IMR-90 (cell line): ENCODE results near the gene MYBL2. TPM values are rescaled to one million over a fixed set of nuclear protein-coding genes. Genes with fewer than 3 reads are reported as not detected.
A peak's percentile ranks its signal among the peaks of the same experiment; 100 is the strongest.

Experiments used
- ATAC-seq: fragments of 200-7000 bp; cut with Tn5 transposase; 2 replicates; pipeline ENCODE4 v1.9.1; 2020; ENCODE audit warnings: low read depth, mild to moderate bottlenecking, moderate library complexity
- BruUV-seq: library from RNA; stranded (reverse); fragments of 400-500 nt; replicated peaks from 2 replicates; lab custom pipeline; 2021; lab: Mats Ljungman, UMichigan
- CTCF ChIA-PET: fragments of 300-600 bp; formaldehyde crosslinking; extraction: SDS; loops from one replicate; lab custom pipeline; 2021; ENCODE audit warnings: antibody characterized with exemption; lab: Yijun Ruan, JAX
- POLR2A ChIA-PET: fragments of 300-600 bp; sonication (Branson Sonifier 250); formaldehyde crosslinking; loops from one replicate; lab custom pipeline; 2022; ENCODE audit warnings: antibody characterized with exemption; ENCODE audit not compliant: unreplicated experiment; lab: Charles Lee
- DNase-seq: peaks from one replicate; pipeline ENCODE4 v3.0.0; 2013
- H2AFZ ChIP-seq: replicated peaks from 2 replicates; pipeline ENCODE3; 2013; ENCODE audit warnings: low read length, mild to moderate bottlenecking; ENCODE audit not compliant: poor library complexity
- H2AK5ac ChIP-seq: 2 replicates; pipeline ENCODE4 v1.6.1; 2013; ENCODE audit warnings: low read depth, low read length, inconsistent platforms
- H2AK9ac ChIP-seq: replicated peaks from 2 replicates; pipeline ENCODE3; 2013; ENCODE audit warnings: mild to moderate bottlenecking, low read depth, low read length, moderate library complexity; ENCODE audit not compliant: poor library complexity
- H2BK120ac ChIP-seq: 2 replicates; pipeline ENCODE4 v1.6.1; 2013; ENCODE audit warnings: low read depth, low read length, inconsistent platforms
- H2BK15ac ChIP-seq: 3 replicates; pipeline ENCODE4 v1.6.1; 2013; ENCODE audit warnings: low read depth, low read length, inconsistent platforms
- H2BK20ac ChIP-seq: 2 replicates; pipeline ENCODE4 v1.6.1; 2013; ENCODE audit warnings: low read depth, mild to moderate bottlenecking, inconsistent platforms, low read length, moderate library complexity
- H2BK5ac ChIP-seq: 2 replicates; pipeline ENCODE4 v1.6.1; 2013; ENCODE audit warnings: mild to moderate bottlenecking, low read depth, low read length, inconsistent platforms; ENCODE audit not compliant: poor library complexity, severe bottlenecking
- H3K14ac ChIP-seq: replicated peaks from 2 replicates; pipeline ENCODE4 v1.6.1; 2013; ENCODE audit warnings: low read depth, low read length, inconsistent platforms
- H3K18ac ChIP-seq: 2 replicates; pipeline ENCODE4 v1.6.1; 2013; ENCODE audit warnings: low read depth, low read length, control low read depth
- H3K23ac ChIP-seq: 2 replicates; pipeline ENCODE4 v1.6.1; 2013; ENCODE audit warnings: low read depth, low read length, inconsistent platforms
- H3K27ac ChIP-seq: 2 replicates; pipeline ENCODE4 v1.5.1; 2013; ENCODE audit warnings: mild to moderate bottlenecking, control low read depth, low read length; ENCODE audit not compliant: insufficient read depth
- H3K27me3 ChIP-seq: 2 replicates; pipeline ENCODE4 v1.6.1; 2013; ENCODE audit warnings: low read length; ENCODE audit not compliant: control insufficient read depth, insufficient read depth
- H3K36me3 ChIP-seq: 2 replicates; pipeline ENCODE4 v1.6.1; 2013; ENCODE audit warnings: low read length, mixed read lengths; ENCODE audit not compliant: control insufficient read depth, insufficient read depth
- H3K4ac ChIP-seq: 2 replicates; pipeline ENCODE4 v1.6.1; 2013; ENCODE audit warnings: low read depth, low read length, inconsistent platforms
- H3K4me1 ChIP-seq: 2 replicates; pipeline ENCODE4 v1.6.1; 2013; ENCODE audit warnings: low read length, mixed read lengths; ENCODE audit not compliant: control insufficient read depth, insufficient read depth
- H3K4me2 ChIP-seq: 2 replicates; pipeline ENCODE4 v1.6.1; 2013; ENCODE audit warnings: low read depth, mild to moderate bottlenecking, control low read depth, low read length, moderate library complexity
- H3K4me3 ChIP-seq: 2 replicates; pipeline ENCODE4 v1.5.1; 2013; ENCODE audit warnings: low read depth, mild to moderate bottlenecking, control low read depth, low read length, moderate library complexity; ENCODE audit not compliant: insufficient read depth
- H3K56ac ChIP-seq: 2 replicates; pipeline ENCODE4 v1.6.1; 2013; ENCODE audit warnings: low read length, inconsistent platforms; ENCODE audit not compliant: insufficient read depth; ENCODE audit errors: extremely low read depth
- H3K79me1 ChIP-seq, 2 experiments: 2 replicates each; pipeline ENCODE4 v1.6.1; 2013; ENCODE audit warnings: low read length in 2 of 2, inconsistent platforms in 1 of 2, low read depth in 1 of 2
- H3K9ac ChIP-seq: 2 replicates; pipeline ENCODE4 v1.6.1; 2013; ENCODE audit warnings: low read depth, low read length, control low read depth
- H3K9me1 ChIP-seq: 2 replicates; pipeline ENCODE4 v1.6.1; 2013; ENCODE audit warnings: low read length, inconsistent platforms; ENCODE audit not compliant: insufficient read depth
- H3K9me3 ChIP-seq: 2 replicates; pipeline ENCODE4 v1.6.1; 2013; ENCODE audit warnings: low read length; ENCODE audit not compliant: control insufficient read depth, insufficient read depth
- H4K20me1 ChIP-seq: 2 replicates; pipeline ENCODE4 v1.6.1; 2013; ENCODE audit warnings: low read length, inconsistent platforms; ENCODE audit not compliant: insufficient read depth
- H4K5ac ChIP-seq: 2 replicates; pipeline ENCODE4 v1.6.1; 2013; ENCODE audit warnings: mild to moderate bottlenecking, low read depth, low read length, control low read depth
- H4K8ac ChIP-seq, 2 experiments: 2 replicates each; pipeline ENCODE4 v1.6.1; 2013; ENCODE audit warnings: low read depth in 2 of 2, low read length in 2 of 2, control low read depth in 1 of 2, inconsistent platforms in 1 of 2
- H4K91ac ChIP-seq: 2 replicates; pipeline ENCODE4 v1.6.1; 2013; ENCODE audit warnings: low read depth, low read length, inconsistent platforms; ENCODE audit not compliant: insufficient read depth
- BHLHE40 ChIP-seq: fragments of 150-350 bp; IDR thresholded peaks from 2 replicates; pipeline ENCODE4 v1.6.1; 2016; ENCODE audit warnings: mild to moderate bottlenecking, low read depth, low read length
- CEBPB ChIP-seq: IDR thresholded peaks from 2 replicates; pipeline ENCODE4 v1.6.1; 2012; ENCODE audit warnings: low read depth, low read length, improper control_type of control experiment
- CHD1 ChIP-seq: IDR thresholded peaks from 2 replicates; pipeline ENCODE4 v1.6.1; 2012; ENCODE audit warnings: low read depth, low read length, improper control_type of control experiment
- CTCF ChIP-seq: conservative IDR thresholded peaks from 2 replicates; pipeline ENCODE4 v1.5.1; 2012; ENCODE audit warnings: mild to moderate bottlenecking, low read depth, low read length, improper control_type of control experiment
- ELK1 ChIP-seq: fragments of 150-350 bp; IDR thresholded peaks from 2 replicates; pipeline ENCODE4 v1.6.1; 2016; ENCODE audit warnings: low read depth, mild to moderate bottlenecking, low read length, moderate library complexity, borderline replicate concordance
- FOS ChIP-seq: fragments of 150-350 bp; IDR thresholded peaks from 2 replicates; pipeline ENCODE4 v1.6.1; 2016; ENCODE audit warnings: low read depth, low read length
- RAD21 ChIP-seq: IDR thresholded peaks from 2 replicates; pipeline ENCODE4 v1.6.1; 2012; ENCODE audit warnings: low read length, improper control_type of control experiment
- RCOR1 ChIP-seq: IDR thresholded peaks from 2 replicates; pipeline ENCODE4 v1.6.1; 2012; ENCODE audit warnings: mild to moderate bottlenecking, low read length, improper control_type of control experiment; ENCODE audit not compliant: insufficient replicate concordance
- WGBS, 2 experiments: methylation state at CpG; one replicate each; pipeline versions ENCODE4 v1.1.5 to v1.1.7; 2013; ENCODE audit warnings: missing lambda C conversion rate in 2 of 2; ENCODE audit not compliant: insufficient read length in 1 of 2; ENCODE audit errors: extremely low coverage in 2 of 2; 5-methylcytosine and 5-hydroxymethylcytosine counted together
- dilution Hi-C: fragments of 300-500 bp; cut with HindIII; formaldehyde crosslinking; loops from one replicate; pipeline ENCODE4 v1.14.3; 2018; ENCODE audit warnings: low sequenced_read_pairs; ENCODE audit not compliant: unreplicated experiment
- in situ Hi-C: fragments of 300-500 bp; cut with MboI; formaldehyde crosslinking; loops from 3 replicates; pipeline ENCODE4 v1.14.3; 2019; ENCODE audit warnings: low sequenced_read_pairs, inconsistent platforms, mixed read lengths
- intact Hi-C: fragments of 100-400 bp; cut with micrococcal nuclease; formaldehyde crosslinking; loops from 2 replicates; pipeline ENCODE4 v1.10.0; 2022
- polyA plus RNA-seq, 3 experiments: library from polyadenylated mRNA; depleted of rRNA; stranded (reverse); fragments of >200 nt; gene quantifications; 2 replicates each; pipeline ENCODE4 v1.2.3, GENCODE V29; 2012; ENCODE audit warnings: low replicate concordance in 1 of 3
- total RNA-seq: library from RNA; depleted of rRNA; stranded (reverse); fragments of >200 nt; gene quantifications from 2 replicates; pipeline ENCODE4 v1.2.3, GENCODE V29; 2012

The MYBL2 gene
- total and polyA plus RNA-seq, 2 of the 4 experiments (the other 2 are of a cell fraction), result 12.4 to 23.1 TPM

GRCh38 chr20:43725666-43726065 lies 58.8 kb downstream of the MYBL2 start:
- TF ChIP-seq CEBPB (peak; percentile 71), BHLHE40 (no peak), CHD1 (no peak), ELK1 (no peak), FOS (no peak), CTCF (no peak), RCOR1 (no peak), RAD21 (no peak)
- no peak overlapping the region for H3K4me3 ChIP-seq
- peak overlapping the region; percentile 35; the same call in 1 of the 2 replicates for H3K4me2 ChIP-seq
- H2BK15ac ChIP-seq, result no peak overlapping the region
- no peak overlapping the region for H3K14ac ChIP-seq
- ATAC-seq (peak; percentile 27), DNase-seq (peak; percentile 51)
- no peaks in the 10 kb centered on the region for H3K9me1 ChIP-seq
- no peak overlapping the region for H2BK20ac ChIP-seq
- BruUV-seq, result no TSS peak
- H4K5ac ChIP-seq, result no peak overlapping the region
- H3K79me1 ChIP-seq, result no peaks in the 10 kb centered on the region
- no peaks in the 10 kb centered on the region for H3K36me3 ChIP-seq
- CTCF ChIA-PET, result interaction anchor here (0.6 to 1.4 kb wide), 2 partner anchors 34 to 321 kb away, joined by 3 to 5 read pairs; no protein-coding TSS in a partner anchor
- H3K9ac ChIP-seq, result no peak overlapping the region
- H3K9me3 ChIP-seq, result no peaks in the 10 kb centered on the region
- in situ Hi-C loops (no loop called here), intact Hi-C loops (no loop called here), dilution Hi-C loops (no loop called here)
- H3K56ac ChIP-seq, result no peak overlapping the region
- no peak overlapping the region for H4K91ac ChIP-seq
- peaks cover 14% of the 10 kb centered on the region for H3K4me1 ChIP-seq
- H4K8ac ChIP-seq, result no peak overlapping the region
- H2BK5ac ChIP-seq, result no peak overlapping the region
- no peak overlapping the region for H2BK120ac ChIP-seq
- no peak overlapping the region for H3K23ac ChIP-seq
- no peak overlapping the region for H2AK9ac ChIP-seq
- H3K4ac ChIP-seq, result no peak overlapping the region
- no peaks in the 10 kb centered on the region for H4K20me1 ChIP-seq
- no peak overlapping the region for H3K18ac ChIP-seq
- no peak overlapping the region for H2AFZ ChIP-seq
- POLR2A ChIA-PET, result no interaction called here
- H2AK5ac ChIP-seq, result no peak overlapping the region
- H3K27ac ChIP-seq, result peak overlapping the region; percentile 19; the same call in 1 of the 2 replicates
- H3K27me3 ChIP-seq, result no peaks in the 10 kb centered on the region
- WGBS, 2 experiments, result no CpG with 5 or more reads among the region's 2 CpGs
